ENCODE data around the gene TACR2.

Gene TACR2

DNA sequence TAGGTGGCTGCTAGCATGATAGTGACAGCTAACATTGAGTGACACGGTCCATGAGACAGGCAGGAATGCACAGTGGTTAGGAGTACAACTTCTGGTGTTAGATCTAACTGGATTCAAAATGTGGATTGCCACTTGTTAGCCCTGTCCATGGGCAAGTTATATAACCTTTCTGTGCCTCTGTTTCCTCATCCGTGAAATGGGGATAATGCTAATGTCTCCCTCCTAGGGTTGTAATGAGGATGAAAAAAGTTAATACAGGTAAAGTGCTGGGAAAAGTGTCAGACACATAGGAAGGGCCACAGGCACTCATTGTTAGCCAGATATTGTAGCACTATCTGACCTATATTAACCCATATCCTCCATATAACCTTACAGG, 41.8 kb downstream of the TACR2 start:
- DNase-seq (ENCODE audit: low read depth in 3 of 3), result no peak

DNA sequence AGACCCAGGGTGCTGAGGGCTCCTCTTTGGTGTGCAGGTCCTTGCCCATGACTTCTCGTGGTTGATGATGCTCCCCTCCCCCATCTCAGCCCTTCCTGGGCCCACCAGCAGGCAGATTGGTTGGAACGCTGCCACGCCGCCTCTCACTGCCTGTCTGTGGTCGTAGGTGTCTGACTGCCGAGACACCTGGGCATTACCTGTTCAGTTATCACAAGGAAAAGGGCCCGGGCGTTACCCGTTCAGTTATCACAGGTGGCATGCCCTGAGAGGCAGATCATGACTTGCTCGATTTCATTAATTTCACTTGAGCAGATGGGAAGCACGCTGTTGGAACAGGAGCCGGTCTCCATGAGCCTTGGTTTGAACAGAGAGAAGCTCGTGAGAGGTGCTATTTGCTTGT, 42.5 kb downstream of the TACR2 start:
- DNase-seq (ENCODE audit: low read depth in 3 of 3), result no peak

DNA sequence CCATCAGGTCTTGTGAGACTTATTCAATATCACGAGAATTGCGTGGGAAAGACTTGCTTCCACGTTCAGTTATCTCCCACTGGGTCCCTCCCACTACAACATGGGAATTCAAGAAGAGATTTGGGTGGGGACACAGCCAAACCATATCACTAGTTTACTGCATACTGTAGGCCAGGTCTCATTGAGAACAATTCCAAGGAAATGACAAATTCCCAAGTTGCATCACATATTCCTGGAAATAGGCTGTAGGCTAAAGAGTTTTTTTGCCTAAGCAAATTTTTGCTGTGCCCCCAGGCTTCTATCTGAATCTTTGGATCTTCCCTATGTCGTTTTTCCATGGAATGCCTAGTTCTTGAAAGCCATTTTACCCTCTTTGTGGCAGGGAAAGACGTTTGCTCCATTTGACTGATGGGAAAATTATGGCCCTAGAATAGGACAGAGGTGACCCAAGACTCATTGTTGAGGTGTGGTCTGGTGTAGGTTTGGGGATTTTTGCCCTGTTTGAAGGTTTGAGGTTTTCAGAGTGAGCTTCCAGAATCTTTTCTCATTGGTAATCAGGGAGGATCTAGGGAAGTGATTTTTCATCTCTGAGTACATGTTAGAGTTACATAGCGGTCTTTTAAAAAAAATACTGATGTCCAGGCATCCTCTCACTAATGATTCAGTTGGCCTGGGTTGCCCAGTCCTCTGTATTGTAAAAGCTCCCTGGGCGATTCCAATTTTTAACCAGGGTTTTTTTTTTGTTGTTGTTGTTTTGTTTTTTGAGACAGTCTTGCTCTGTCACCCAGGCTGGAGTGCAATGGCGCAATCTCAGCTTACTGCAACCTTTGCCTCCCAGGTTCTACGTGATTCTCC, 44.4 kb downstream of the TACR2 start:
- DNase-seq (ENCODE audit: low read depth in 3 of 3), result no peak

GRCh38 chr10:69367469-69367868, 49.2 kb downstream of the TACR2 start:
- DNase-seq (ENCODE audit: low read depth in 3 of 3), result no peak

DNA sequence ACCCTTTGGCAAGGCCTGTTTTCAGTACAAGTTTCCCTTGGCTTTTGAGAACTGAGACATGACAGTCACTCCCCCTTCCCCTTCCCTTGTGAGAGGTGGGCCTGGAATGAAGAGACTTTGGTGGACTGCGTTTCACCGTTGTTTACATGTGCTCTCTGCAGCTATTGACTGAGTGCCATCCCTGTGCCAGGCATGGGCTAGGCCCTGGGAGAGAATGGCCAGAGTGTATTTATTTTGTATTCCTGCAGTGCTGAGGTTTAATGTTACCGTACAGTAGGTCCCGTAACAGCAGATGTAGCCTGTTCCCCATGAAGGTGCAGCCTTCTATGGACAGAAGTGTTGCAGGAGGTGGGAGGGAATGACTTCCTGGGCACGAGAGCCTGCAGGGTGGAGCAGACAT, 50.0 kb downstream of the TACR2 start:
- no peak for DNase-seq (ENCODE audit: low read depth in 3 of 3)

DNA sequence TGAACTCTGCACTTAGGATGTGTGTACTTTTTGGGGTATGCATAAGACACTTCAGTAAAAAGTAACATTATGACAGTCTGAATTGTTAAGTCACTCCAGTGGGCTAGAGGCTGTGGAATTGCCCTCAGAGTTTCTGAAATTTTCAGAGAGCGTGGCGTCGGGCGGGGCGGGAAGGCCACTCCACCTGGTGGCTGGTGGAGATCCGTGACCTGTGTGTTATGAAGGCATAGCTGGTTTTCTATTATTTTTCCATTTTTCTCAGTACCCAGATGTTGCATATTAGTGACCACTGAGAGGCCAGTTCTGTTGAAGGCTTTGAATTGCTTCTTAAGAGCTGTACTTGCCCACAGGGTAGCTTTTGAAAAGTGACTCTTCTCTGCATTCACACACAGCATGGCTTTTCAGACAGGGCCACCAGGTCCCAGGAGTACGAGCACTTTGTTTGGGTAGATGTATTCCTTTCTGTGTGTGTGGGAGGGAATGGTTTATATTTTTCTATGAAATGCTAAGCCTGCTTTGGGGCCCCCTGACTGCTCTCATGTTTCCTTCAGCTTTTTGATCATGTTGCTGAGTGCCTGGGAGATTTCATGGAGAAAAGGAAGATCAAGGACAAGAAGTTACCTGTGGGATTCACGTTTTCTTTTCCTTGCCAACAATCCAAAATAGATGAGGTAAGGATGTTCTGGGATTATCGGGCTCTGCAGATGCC, 52.3 kb downstream of the TACR2 start:
- DNase-seq (ENCODE audit: low read depth in 3 of 3), result no peak

DNA sequence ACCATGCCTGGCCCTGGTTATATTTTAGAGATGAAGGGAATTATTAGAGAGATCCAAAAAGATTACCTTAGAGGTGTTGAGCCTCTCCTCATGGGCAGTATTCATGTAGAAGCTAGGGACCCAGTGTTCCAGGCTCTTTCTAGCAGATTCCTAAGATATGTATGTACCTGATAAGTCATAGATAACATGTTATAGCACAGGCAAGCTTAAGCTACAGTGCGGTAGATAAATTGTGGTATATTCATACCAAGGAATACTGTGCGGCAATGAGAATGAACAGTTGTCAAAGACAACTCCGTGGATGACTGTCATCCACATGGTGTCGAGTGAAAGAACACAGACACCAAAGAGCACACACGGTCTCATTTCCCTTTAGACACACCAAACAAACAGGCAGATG, 53.1 kb downstream of the TACR2 start:
- no peak for DNase-seq (ENCODE audit: low read depth in 3 of 3)

GRCh38 chr10:69362471-69362954, 54.2 kb downstream of the TACR2 start:
- DNase-seq (ENCODE audit: low read depth in 3 of 3), result no peak

DNA sequence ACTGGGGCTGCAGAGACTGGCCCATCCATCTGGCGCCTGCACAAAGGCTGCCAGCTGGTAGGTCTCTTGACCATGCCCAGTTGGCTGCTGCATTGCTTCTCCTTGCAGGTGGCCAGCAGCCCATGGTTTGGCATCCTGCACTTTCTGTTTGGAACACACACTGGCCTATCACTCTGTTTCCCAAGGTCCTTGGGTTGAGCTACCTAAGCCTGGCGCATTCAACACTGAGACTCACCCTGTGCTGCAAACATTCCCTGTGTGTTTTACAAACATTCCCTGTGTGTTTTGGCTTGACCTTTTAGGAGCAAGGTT, 55.5 kb downstream of the TACR2 start:
- no peak for DNase-seq (ENCODE audit: low read depth in 3 of 3)

DNA sequence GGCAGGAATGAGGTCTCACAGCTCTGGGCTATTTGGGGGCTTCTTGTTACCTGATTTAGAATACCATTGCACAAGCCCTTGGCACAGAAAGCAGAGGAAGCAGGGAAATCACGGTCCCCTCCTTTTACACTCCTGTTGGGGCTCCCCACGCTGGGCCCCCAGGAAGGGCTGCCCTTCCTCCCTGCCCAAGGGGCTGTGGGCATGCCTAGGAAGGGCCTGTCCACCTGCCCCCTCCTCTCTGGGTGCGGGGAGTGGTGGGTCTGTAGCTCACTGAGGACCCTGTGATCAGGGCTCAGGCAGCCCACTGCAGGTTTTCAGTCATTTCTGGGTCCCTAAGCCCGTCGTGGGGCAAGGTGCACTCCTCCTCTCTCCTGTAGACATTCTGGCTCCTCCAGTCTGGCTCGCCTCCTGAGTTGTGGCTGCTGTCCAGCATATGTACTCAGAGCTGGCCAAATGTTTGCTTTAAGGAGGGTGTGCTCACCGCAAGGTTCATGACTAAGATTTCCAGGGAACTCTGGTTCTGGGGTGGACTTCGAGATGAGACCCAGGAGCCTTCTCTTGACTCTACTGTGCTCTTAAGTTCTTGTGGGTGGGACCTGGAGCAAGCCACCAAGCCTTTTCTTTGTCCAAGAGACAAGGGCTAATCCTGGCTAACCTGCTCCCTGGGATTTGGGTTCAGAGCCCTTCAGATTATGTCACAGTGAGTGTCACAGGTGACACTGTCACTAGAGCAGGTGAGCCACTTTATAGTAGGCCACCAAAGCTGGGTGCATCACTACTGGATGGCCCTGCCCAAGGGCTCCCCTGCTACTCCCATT, 56.0 kb downstream of the TACR2 start:
- DNase-seq (ENCODE audit: low read depth in 3 of 3), result no peak

DNA sequence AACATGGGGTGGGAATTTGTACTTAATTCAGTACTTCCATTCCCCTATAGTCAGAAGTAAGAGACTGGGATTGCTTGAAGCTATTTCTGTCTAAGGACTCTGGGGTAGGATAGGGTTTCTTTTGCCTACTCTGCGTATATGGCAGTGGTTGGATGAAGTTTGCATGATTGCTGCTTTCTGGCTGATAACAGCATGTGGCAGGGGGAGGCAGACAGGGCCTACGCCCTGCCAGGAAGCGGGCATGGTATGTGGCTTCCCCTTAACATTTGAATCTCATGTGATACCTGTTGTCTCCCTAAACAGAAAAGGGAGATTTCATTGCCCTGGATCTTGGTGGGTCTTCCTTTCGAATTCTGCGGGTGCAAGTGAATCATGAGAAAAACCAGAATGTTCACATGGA, 57.1 kb downstream of the TACR2 start:
- DNase-seq (ENCODE audit: low read depth in 3 of 3), result no peak

- no peak for DNase-seq (ENCODE audit: low read depth in 3 of 3)
These were observed 57.6 kb downstream of the TACR2 start for GRCh38 chr10:69359148-69359547.

- no peak for DNase-seq (ENCODE audit: low read depth in 3 of 3)
These were observed 58.4 kb downstream of the TACR2 start for GRCh38 chr10:69358148-69358795.

- no peak for DNase-seq (ENCODE audit: low read depth in 3 of 3)
These were observed 60.5 kb downstream of the TACR2 start for GRCh38 chr10:69356187-69356586.

DNA sequence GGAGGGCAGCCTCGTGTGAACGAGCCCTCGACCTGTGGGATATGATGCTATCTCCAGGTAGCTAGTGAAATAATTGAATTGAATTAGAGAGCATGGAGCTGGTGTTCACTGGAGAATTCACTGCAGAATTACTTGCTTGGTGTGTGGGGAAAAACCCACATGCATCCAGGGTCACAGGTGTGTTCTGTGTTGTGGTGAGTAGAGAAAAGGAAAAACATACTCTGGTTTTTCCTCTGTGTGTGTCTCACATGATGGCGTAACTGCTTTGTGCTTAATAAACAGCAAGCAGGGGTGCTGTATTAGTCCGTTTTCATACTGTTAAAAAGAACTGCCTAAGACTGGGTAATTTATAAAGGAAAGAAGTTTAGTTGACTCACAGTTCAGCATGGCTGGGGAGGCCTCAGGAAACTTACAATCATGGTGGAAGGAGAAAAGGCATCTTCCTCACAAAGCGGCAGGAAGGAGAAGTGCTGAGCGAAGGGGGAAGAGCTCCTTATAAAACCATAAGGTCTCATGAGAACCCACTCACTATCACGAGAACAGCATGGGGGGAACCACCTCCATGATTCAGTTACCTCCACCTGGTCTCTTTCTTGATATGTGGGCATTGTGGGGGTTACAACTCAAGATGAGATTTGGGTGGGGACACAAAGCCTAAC, 62.6 kb downstream of the TACR2 start:
- no peak for DNase-seq (ENCODE audit: low read depth in 3 of 3)
